HUES64 (cell line): ENCODE data around the gene CTNNBIP1.

Experiments used
- H3K27ac ChIP-seq: 2 replicates; pipeline ENCODE4 v1.7.0; 2013; ENCODE audit warnings: low read depth, low read length, inconsistent platforms
- H3K27me3 ChIP-seq: 2 replicates; pipeline ENCODE4 v1.6.1; 2013; ENCODE audit warnings: mild to moderate bottlenecking, low read length; ENCODE audit not compliant: insufficient read depth
- H3K36me3 ChIP-seq: 2 replicates; pipeline ENCODE4 v1.6.1; 2013; ENCODE audit warnings: mild to moderate bottlenecking, low read length; ENCODE audit not compliant: insufficient read depth
- H3K4me1 ChIP-seq: 2 replicates; pipeline ENCODE4 v1.6.1; 2013; ENCODE audit warnings: mild to moderate bottlenecking, low read length, moderate library complexity; ENCODE audit not compliant: insufficient read depth
- H3K4me3 ChIP-seq: 2 replicates; pipeline ENCODE4 v1.5.1; 2013; ENCODE audit warnings: mild to moderate bottlenecking, low read length, moderate library complexity
- H3K9ac ChIP-seq: 2 replicates; pipeline ENCODE4 v1.6.1; 2013; ENCODE audit warnings: mild to moderate bottlenecking, low read depth, low read length
- H3K9me3 ChIP-seq: 2 replicates; pipeline ENCODE4 v1.6.1; 2013; ENCODE audit warnings: low read depth, low read length; ENCODE audit not compliant: insufficient read depth
- WGBS: fragments of 150-250, 120-280 bp; methylation state at CpG from one replicate; pipeline ENCODE4 v1.1.7; 2013; ENCODE audit warnings: missing lambda C conversion rate; 5-methylcytosine and 5-hydroxymethylcytosine counted together

CTNNBIP1 gene

DNA sequence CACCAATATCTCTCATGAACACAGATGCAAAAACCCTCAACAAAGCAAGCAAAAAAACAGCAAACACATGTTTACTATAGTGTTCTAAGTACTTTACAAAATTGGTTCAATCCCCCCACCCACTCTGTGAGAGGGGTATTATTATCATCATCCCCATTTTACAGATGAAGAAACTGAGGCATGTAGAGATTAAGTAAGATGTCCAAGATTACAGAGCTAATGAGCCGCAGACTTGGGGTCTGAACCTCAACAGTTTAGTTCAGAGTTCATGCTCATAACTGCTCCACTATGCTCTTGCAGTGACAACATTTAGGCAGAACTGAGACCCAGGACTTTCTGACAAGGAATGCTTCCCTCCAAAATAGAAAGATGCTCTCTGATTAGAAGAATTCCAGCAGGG, 108.2 kb downstream of the CTNNBIP1 start:
- Histone ChIP-seq H3K9me3 (no peaks in the 10 kb centered on the region), H3K4me1 (peaks cover 6% of the 10 kb centered on the region), H3K27ac (no peak overlapping the region), H3K4me3 (no peak overlapping the region), H3K36me3 (no peaks in the 10 kb centered on the region), H3K9ac (no peak overlapping the region), H3K27me3 (no peaks in the 10 kb centered on the region)
- WGBS: 100% methylated on average over 1 of the region's 1 CpG
